H9 (cell line): ENCODE data around the gene ATOSB. TPM values are rescaled to one million over a fixed set of nuclear protein-coding genes. Genes with fewer than 3 reads are reported as not detected.

Source experiments
- DNase-seq: peaks from one replicate; pipeline ENCODE4 v3.0.0-alpha.2; 2017
- H2AFZ ChIP-seq: one replicate; pipeline ENCODE4 v1.6.1; 2013; ENCODE audit warnings: mild to moderate bottlenecking, low read length, control low read depth, moderate library complexity
- H2AK5ac ChIP-seq: 2 replicates; pipeline ENCODE4 v1.6.1; 2013; ENCODE audit warnings: low read length, control low read depth, mixed read lengths; ENCODE audit not compliant: insufficient read length
- H2BK120ac ChIP-seq: one replicate; pipeline ENCODE4 v1.6.1; 2013; ENCODE audit warnings: low read depth, mild to moderate bottlenecking, low read length, control low read depth, inconsistent platforms; ENCODE audit not compliant: poor library complexity, severe bottlenecking
- H2BK12ac ChIP-seq: 2 replicates; pipeline ENCODE4 v1.6.1; 2013; ENCODE audit warnings: low read length, control low read depth, mixed read lengths, low read depth; ENCODE audit not compliant: insufficient read length
- H2BK15ac ChIP-seq: 2 replicates; pipeline ENCODE4 v1.6.1; 2013; ENCODE audit warnings: low read depth, low read length, control low read depth
- H2BK20ac ChIP-seq: one replicate; pipeline ENCODE4 v1.6.1; 2013; ENCODE audit warnings: low read depth, mild to moderate bottlenecking, low read length, control low read depth, inconsistent platforms; ENCODE audit not compliant: poor library complexity, severe bottlenecking
- H2BK5ac ChIP-seq: 2 replicates; pipeline ENCODE4 v1.6.1; 2013; ENCODE audit warnings: low read length, control low read depth, mixed read lengths; ENCODE audit not compliant: insufficient read length
- H3K14ac ChIP-seq: 2 replicates; pipeline ENCODE4 v1.6.1; 2013; ENCODE audit warnings: low read length, control low read depth; ENCODE audit not compliant: insufficient read depth
- H3K18ac ChIP-seq: 2 replicates; pipeline ENCODE4 v1.6.1; 2013; ENCODE audit warnings: low read depth, mild to moderate bottlenecking, mixed read lengths, low read length, control low read depth; ENCODE audit not compliant: insufficient read length
- H3K23ac ChIP-seq: 2 replicates; pipeline ENCODE4 v1.6.1; 2013; ENCODE audit warnings: low read length, control low read depth, mixed read lengths, low read depth; ENCODE audit not compliant: insufficient read length
- H3K23me2 ChIP-seq: 2 replicates; pipeline ENCODE4 v1.6.1; 2013; ENCODE audit warnings: low read depth, mild to moderate bottlenecking, mixed read lengths, low read length, control low read depth; ENCODE audit not compliant: insufficient read length, poor library complexity, severe bottlenecking
- H3K27ac ChIP-seq: 2 replicates; pipeline ENCODE4 v1.5.1; 2013; ENCODE audit warnings: low read length, control low read depth, mixed read lengths, low read depth; ENCODE audit not compliant: insufficient read length
- H3K27me3 ChIP-seq: 2 replicates; pipeline ENCODE4 v1.6.1; 2013; ENCODE audit warnings: low read length, control low read depth, inconsistent platforms; ENCODE audit not compliant: insufficient read depth
- H3K4ac ChIP-seq: 2 replicates; pipeline ENCODE4 v1.6.1; 2013; ENCODE audit warnings: low read depth, mild to moderate bottlenecking, control low read depth, inconsistent platforms, low read length, moderate library complexity
- H3K4me1 ChIP-seq: 2 replicates; pipeline ENCODE4 v1.6.1; 2013; ENCODE audit warnings: low read length, control low read depth, inconsistent platforms; ENCODE audit not compliant: insufficient read depth
- H3K4me2 ChIP-seq: 2 replicates; pipeline ENCODE4 v1.6.1; 2013; ENCODE audit warnings: low read length, control low read depth, mixed read lengths; ENCODE audit not compliant: insufficient read length, insufficient read depth
- H3K56ac ChIP-seq: 2 replicates; pipeline ENCODE4 v1.6.1; 2013; ENCODE audit warnings: low read depth, mild to moderate bottlenecking, mixed read lengths, low read length, control low read depth; ENCODE audit not compliant: insufficient read length
- H3K79me1 ChIP-seq: 2 replicates; pipeline ENCODE4 v1.6.1; 2013; ENCODE audit warnings: low read depth, mild to moderate bottlenecking, moderate library complexity, low read length, control low read depth, inconsistent platforms; ENCODE audit not compliant: insufficient read depth, poor library complexity, severe bottlenecking
- H3K79me2 ChIP-seq: 2 replicates; pipeline ENCODE4 v1.6.1; 2013; ENCODE audit warnings: low read length, control low read depth, inconsistent platforms; ENCODE audit not compliant: insufficient read depth
- H3K9ac ChIP-seq: 2 replicates; pipeline ENCODE4 v1.6.1; 2013; ENCODE audit warnings: low read length, control low read depth, mixed read lengths; ENCODE audit not compliant: insufficient read length; ENCODE audit errors: extremely low read depth
- H3K9me3 ChIP-seq: one replicate; pipeline ENCODE4 v1.6.1; 2013; ENCODE audit warnings: low read depth, low read length, inconsistent platforms; ENCODE audit not compliant: control insufficient read depth
- H3T11ph ChIP-seq: one replicate; pipeline ENCODE4 v1.6.1; 2013; ENCODE audit warnings: mild to moderate bottlenecking, low read length, control low read depth, inconsistent platforms
- H4K20me1 ChIP-seq: one replicate; pipeline ENCODE4 v1.6.1; 2013; ENCODE audit not compliant: control insufficient read depth, insufficient read length, insufficient read depth
- H4K5ac ChIP-seq: 2 replicates; pipeline ENCODE4 v1.6.1; 2013; ENCODE audit warnings: low read depth, mild to moderate bottlenecking, mixed read lengths, low read length, control low read depth; ENCODE audit not compliant: insufficient read length
- H4K8ac ChIP-seq: replicated peaks from 2 replicates; pipeline ENCODE4 v1.6.1; 2013; ENCODE audit warnings: low read length, control low read depth, mixed read lengths, low read depth; ENCODE audit not compliant: insufficient read length
- H4K91ac ChIP-seq: 2 replicates; pipeline ENCODE4 v1.6.1; 2013; ENCODE audit warnings: low read depth, mild to moderate bottlenecking, moderate library complexity, mixed read lengths, low read length, control low read depth; ENCODE audit not compliant: insufficient read length
- H3K27ac Mint-ChIP-seq, 3 experiments: 2 replicates in 2 of 3; 3 replicates in 1 of 3; pipeline ENCODE4 v1.8.0; 2020 to 2021; ENCODE audit warnings: mixed read lengths in 3 of 3, mild to moderate bottlenecking in 1 of 3, moderate library complexity in 1 of 3
- H3K27me3 Mint-ChIP-seq: 2 replicates; pipeline ENCODE4 v1.8.0; 2021; ENCODE audit warnings: low read depth, mild to moderate bottlenecking, moderate library complexity, mixed read lengths
- H3K36me3 Mint-ChIP-seq, 3 experiments: 2 replicates in 2 of 3; 3 replicates in 1 of 3; pipeline ENCODE4 v1.8.0; 2020 to 2021; ENCODE audit warnings: low read depth in 3 of 3, mixed read lengths in 3 of 3; ENCODE audit not compliant: insufficient read depth in 1 of 3
- H3K4me1 Mint-ChIP-seq, 2 experiments: 2 replicates each; pipeline ENCODE4 v1.8.0; 2020; ENCODE audit warnings: mixed read lengths in 2 of 2
- H3K4me3 Mint-ChIP-seq, 2 experiments: 2 replicates in 1 of 2; 3 replicates in 1 of 2; pipeline ENCODE4 v1.8.0; 2020 to 2021; ENCODE audit warnings: mild to moderate bottlenecking in 2 of 2, mixed read lengths in 2 of 2, moderate library complexity in 1 of 2
- H3K9me3 Mint-ChIP-seq, 2 experiments: 2 replicates in 1 of 2; 3 replicates in 1 of 2; pipeline ENCODE4 v1.8.0; 2020; ENCODE audit warnings: mild to moderate bottlenecking in 2 of 2, mixed read lengths in 2 of 2, moderate library complexity in 1 of 2
- CTCF ChIP-seq: fragments of 200-600 bp; sonication (generic); conservative IDR thresholded peaks from 3 replicates; pipeline ENCODE4 v1.8.0; 2021; ENCODE audit warnings: antibody characterized with exemption, mild to moderate bottlenecking
- WGBS: extraction: QIAGEN DNeasy Blood & Tissue Kit; methylation state at CpG from one replicate; pipeline ENCODE4 v1.1.7; 2013; ENCODE audit warnings: missing lambda C conversion rate, low lambda C conversion rate, mixed read lengths; ENCODE audit not compliant: insufficient read length; ENCODE audit errors: extremely low coverage; 5-methylcytosine and 5-hydroxymethylcytosine counted together
- total RNA-seq: library from RNA; stranded (reverse); gene quantifications from 2 replicates; pipeline ENCODE4 v1.2.1, GENCODE V29; 2021

The ATOSB gene
- total RNA-seq, 1 experiment from 2014 or later = 5.6 TPM

GRCh38 chr9:35059438-35059837 lies 56.2 kb downstream of the ATOSB start:
- Histone ChIP-seq H3K27me3 (0 out of 2 replicates have a peak, but pooled peaks cover 2% of the 10 kb centered on the region), H3K4ac (no peak overlapping the region), H3K9ac (no peak overlapping the region), H2BK20ac (no peak overlapping the region), H3K27ac (no peak overlapping the region), H2BK15ac (no peak overlapping the region), H3K14ac (no peak overlapping the region), H3K9me3 (no peaks in the 10 kb centered on the region), H3K23ac (no peak overlapping the region), H2AK5ac (no peak overlapping the region), H2BK12ac (no peak overlapping the region), H3K79me1 (no peaks in the 10 kb centered on the region), H3K4me2 (no peak overlapping the region), H4K8ac (no peak overlapping the region), H3K23me2 (no peaks in the 10 kb centered on the region), H3K56ac (no peak overlapping the region), H3K18ac (no peak overlapping the region), H3K4me1 (no peaks in the 10 kb centered on the region), H3T11ph (no peak overlapping the region), H4K5ac (no peak overlapping the region), H2BK120ac (no peak overlapping the region), H2AFZ (no peak overlapping the region), H4K91ac (no peak overlapping the region), H2BK5ac (no peak overlapping the region), H4K20me1 (no peaks in the 10 kb centered on the region), H3K79me2 (no peaks in the 10 kb centered on the region)
- Mint-ChIP-seq H3K27me3 (no peaks in the 10 kb centered on the region), H3K36me3 (peaks cover 87 to 99% (median 97%) of the 10 kb centered on the region in 3 experiments), H3K4me3 (no peak overlapping the region), H3K4me1 (no peaks in the 10 kb centered on the region), H3K27ac (peak overlapping the region in 1 of 3 experiments; percentile 83; a peak in 2 of 7 replicates), H3K9me3 (no peaks in the 10 kb centered on the region)
- no peak for TF ChIP-seq CTCF
- DNase-seq = no peak
- WGBS = no CpG with 5 or more reads among the region's 10 CpGs
